SK-N-SH (cell line): ENCODE measurements around the gene NGLY1. TPM values are rescaled to one million over a fixed set of nuclear protein-coding genes. Genes with fewer than 3 reads are reported as not detected.

ENCODE experiments used
- CTCF ChIA-PET: fragments of 300-600, 350-600 bp; formaldehyde crosslinking; extraction: SDS; loops from one replicate; lab custom pipeline; 2021; lab: Yijun Ruan, JAX
- POLR2A ChIA-PET: fragments of 350-600 bp; sonication (Branson Sonifier 250); formaldehyde crosslinking; extraction: SDS; loops from one replicate; lab custom pipeline; 2020; ENCODE audit warnings: antibody characterized with exemption, inconsistent platforms; lab: Yijun Ruan, JAX
- DNase-seq: peaks from one replicate; pipeline ENCODE4 v3.0.0; 2012
- H2AFZ ChIP-seq: fragments of 200-600 bp; sonication (generic); 2 replicates; pipeline ENCODE4 v1.8.1; 2016; ENCODE audit warnings: antibody characterized with exemption, mild to moderate bottlenecking, low read depth
- H3F3A ChIP-seq: fragments of 200-600 bp; sonication (generic); replicated peaks from 2 replicates; pipeline ENCODE3; 2016; ENCODE audit warnings: antibody characterized with exemption, mild to moderate bottlenecking; ENCODE audit not compliant: insufficient read depth
- H3K27ac ChIP-seq, 2 experiments: fragments of 200-500 bp in 1 of 2; fragments of 200-600 bp in 1 of 2; sonication (Bioruptor generic) in 1 of 2; sonication (generic), shearing (Covaris generic) in 1 of 2; 2 replicates each; pipeline versions ENCODE4 v1.5.1 to v1.6.1; 2014 to 2016; ENCODE audit warnings: low read depth in 2 of 2, inconsistent platforms in 1 of 2, low read length in 1 of 2, mild to moderate bottlenecking in 1 of 2, mixed read lengths in 1 of 2
- H3K27me3 ChIP-seq: fragments of 200-600 bp; sonication (generic), shearing (Covaris generic); 2 replicates; pipeline ENCODE4 v1.6.1; 2016; ENCODE audit warnings: mixed run types; ENCODE audit not compliant: insufficient read depth
- H3K36me3 ChIP-seq, 2 experiments: fragments of 200-500 bp in 1 of 2; fragments of 200-600 bp in 1 of 2; sonication (Bioruptor generic) in 1 of 2; sonication (generic) in 1 of 2; replicated peaks in 1 of 2; 2 replicates each; pipeline versions ENCODE3 to v1.5.1; 2014 to 2016; ENCODE audit warnings: low read length in 1 of 2, mild to moderate bottlenecking in 1 of 2; ENCODE audit not compliant: insufficient read depth in 2 of 2, control insufficient read depth in 1 of 2
- H3K4me1 ChIP-seq, 2 experiments: fragments of 200-500 bp in 1 of 2; fragments of 200-600 bp in 1 of 2; sonication (Bioruptor generic) in 1 of 2; sonication (generic), shearing (Covaris generic) in 1 of 2; 2 replicates each; pipeline versions ENCODE4 v1.5.1 to v1.6.1; 2014 to 2016; ENCODE audit warnings: low read depth in 1 of 2, low read length in 1 of 2, mixed run types in 1 of 2; ENCODE audit not compliant: insufficient read depth in 2 of 2, control insufficient read depth in 1 of 2
- H3K4me2 ChIP-seq: fragments of 200-600 bp; sonication (generic), shearing (Covaris generic); 2 replicates; pipeline ENCODE4 v1.6.1; 2017; ENCODE audit warnings: mixed run types
- H3K4me3 ChIP-seq, 2 experiments: fragments of 200-500 bp in 1 of 2; fragments of 200-600 bp in 1 of 2; sonication (Bioruptor generic) in 1 of 2; sonication (generic), shearing (Covaris generic) in 1 of 2; 2 replicates each; pipeline versions ENCODE4 v1.5.1 to v1.8.1; 2014 to 2016; ENCODE audit warnings: low read depth in 2 of 2, inconsistent platforms in 1 of 2, low read length in 1 of 2, mild to moderate bottlenecking in 1 of 2, mixed read lengths in 1 of 2, moderate library complexity in 1 of 2
- H3K79me2 ChIP-seq: fragments of 200-600 bp; sonication (generic); 2 replicates; pipeline ENCODE4 v1.8.1; 2017; ENCODE audit warnings: mild to moderate bottlenecking; ENCODE audit not compliant: insufficient read depth
- H3K9ac ChIP-seq: fragments of 200-600 bp; sonication (generic); 2 replicates; pipeline ENCODE4 v1.6.1; 2017; ENCODE audit warnings: mixed run types
- H3K9me2 ChIP-seq: fragments of 200-600 bp; sonication (generic); 2 replicates; pipeline ENCODE4 v1.6.1; 2017; ENCODE audit warnings: mixed run types
- H3K9me3 ChIP-seq: fragments of 200-600 bp; sonication (generic); 2 replicates; pipeline ENCODE4 v1.6.1; 2017; ENCODE audit warnings: mixed run types, mild to moderate bottlenecking, moderate library complexity
- H4K20me1 ChIP-seq: fragments of 200-600 bp; sonication (generic); 2 replicates; pipeline ENCODE4 v1.6.1; 2017; ENCODE audit warnings: mild to moderate bottlenecking, mixed run types; ENCODE audit not compliant: insufficient read depth
- CHD2 ChIP-seq: fragments of 150-350 bp; IDR thresholded peaks from 2 replicates; pipeline ENCODE4 v1.6.1; 2018; ENCODE audit warnings: low read length; ENCODE audit not compliant: partially characterized antibody
- EZH2phosphoT487 ChIP-seq: fragments of 200-600 bp; sonication (generic); IDR thresholded peaks from 2 replicates; pipeline ENCODE4 v1.6.1; 2017; ENCODE audit warnings: low read depth, mixed run types, mild to moderate bottlenecking, antibody characterized with exemption, moderate library complexity, borderline replicate concordance
- FOXJ3 ChIP-seq: sonication (generic); formaldehyde crosslinking; IDR thresholded peaks from 2 replicates; pipeline ENCODE4 v1.5.1; 2020; ENCODE audit warnings: mild to moderate bottlenecking, missing genetic modification reagents
- GABPA ChIP-seq: IDR thresholded peaks from 2 replicates; pipeline ENCODE4 v1.4.0; 2012; ENCODE audit warnings: low read depth, mild to moderate bottlenecking
- JUND ChIP-seq: IDR thresholded peaks from 2 replicates; pipeline ENCODE4 v1.4.0; 2012
- MEF2A ChIP-seq: IDR thresholded peaks from 2 replicates; pipeline ENCODE4 v1.4.0; 2012; ENCODE audit warnings: low read depth, borderline replicate concordance
- MXI1 ChIP-seq: IDR thresholded peaks from 2 replicates; pipeline ENCODE4 v1.6.1; 2012; ENCODE audit warnings: mild to moderate bottlenecking, low read depth, low read length, improper control_type of control experiment
- NFIC ChIP-seq: IDR thresholded peaks from 2 replicates; pipeline ENCODE4 v1.4.0; 2012; ENCODE audit warnings: borderline replicate concordance
- NRF1 ChIP-seq: IDR thresholded peaks from 2 replicates; pipeline ENCODE4 v1.6.1; 2012; ENCODE audit warnings: low read depth, mild to moderate bottlenecking, low read length
- POLR2AphosphoS5 ChIP-seq: IDR thresholded peaks from 2 replicates; pipeline ENCODE4 v1.6.1; 2012; ENCODE audit warnings: low read depth, low read length
- RAD21 ChIP-seq: IDR thresholded peaks from 2 replicates; pipeline ENCODE4 v1.6.1; 2012; ENCODE audit warnings: mild to moderate bottlenecking, low read length
- RCOR1 ChIP-seq: fragments of 150-350 bp; IDR thresholded peaks from 2 replicates; pipeline ENCODE4 v1.6.1; 2017; ENCODE audit warnings: antibody characterized with exemption, low read length
- RFX5 ChIP-seq: IDR thresholded peaks from 2 replicates; pipeline ENCODE4 v1.6.1; 2012; ENCODE audit warnings: mild to moderate bottlenecking, improper control_type of control experiment, low read length
- TAF1 ChIP-seq: IDR thresholded peaks from 2 replicates; pipeline ENCODE4 v1.6.1; 2012; ENCODE audit warnings: low read depth, mild to moderate bottlenecking, low read length, moderate library complexity, borderline replicate concordance
- USF2 ChIP-seq: fragments of 150-350 bp; IDR thresholded peaks from 2 replicates; pipeline ENCODE4 v1.6.1; 2017; ENCODE audit warnings: antibody characterized with exemption, low read length, low read depth, borderline replicate concordance
- YY1 ChIP-seq: IDR thresholded peaks from 2 replicates; pipeline ENCODE4 v1.4.0; 2012; ENCODE audit warnings: low read depth, mild to moderate bottlenecking
- ZBTB33 ChIP-seq: IDR thresholded peaks from 2 replicates; pipeline ENCODE4 v1.4.0; 2012; ENCODE audit warnings: low read depth, borderline replicate concordance
- WGBS: methylation state at CpG from one replicate; pipeline ENCODE4 v1.1.6; 2017; ENCODE audit warnings: low lambda C conversion rate; 5-methylcytosine and 5-hydroxymethylcytosine counted together
- polyA plus RNA-seq, 3 experiments: library from polyadenylated mRNA; depleted of rRNA; stranded (reverse); fragments of >200 nt; gene quantifications; 2 replicates each; pipeline ENCODE4 v1.2.3, GENCODE V29; 2012

Gene NGLY1
- polyA plus RNA-seq, 1 of the 3 experiments (the other 2 are of a cell fraction): 6.0 TPM

- TF ChIP-seq USF2 (no peak), MEF2A (no peak), NFIC (no peak), GABPA (no peak), MXI1 (no peak), YY1 (no peak), NRF1 (no peak), JUND (no peak), EZH2phosphoT487 (no peak)
These were observed 2.0 kb downstream of the NGLY1 start (continued) for GRCh38 chr3:25781145-25781757.

- POLR2A ChIA-PET: no interaction called here
- no peaks in the 10 kb centered on the region for H3K9me3 ChIP-seq
- H3K4me3 ChIP-seq: no peak overlapping the region
- peaks cover 8 to 13% of the 10 kb centered on the region in 2 experiments; a peak in 3 of 4 replicates for H3K4me1 ChIP-seq
- H3K4me2 ChIP-seq: no peak overlapping the region; the same call in 1 of the 2 replicates
- DNase-seq: no peak
- H3K9me2 ChIP-seq: no peaks in the 10 kb centered on the region
- no peak overlapping the region for H3K27ac ChIP-seq
- no peak overlapping the region for H2AFZ ChIP-seq
- CTCF ChIA-PET: interaction anchor here (0.6 to 1.2 kb wide), 2 partner anchors 22 to 28 kb away, joined by 3 read pairs; no protein-coding TSS in a partner anchor
- peaks cover 27 to 28% of the 10 kb centered on the region in 2 experiments for H3K36me3 ChIP-seq
- H3K79me2 ChIP-seq: peaks cover 44% of the 10 kb centered on the region
- no peak for TF ChIP-seq TAF1
- TF ChIP-seq RCOR1: no peak
- TF ChIP-seq GABPA: no peak
- TF ChIP-seq FOXJ3 (CRISPR knock-in tag): no peak
- no peak for TF ChIP-seq RFX5
- TF ChIP-seq ZBTB33: no peak
- no peak for TF ChIP-seq POLR2AphosphoS5
- TF ChIP-seq RAD21: no peak
- TF ChIP-seq CHD2: no peak
- H3F3A ChIP-seq: peaks cover 6% of the 10 kb centered on the region
- WGBS: 100% methylated on average over 6 of the region's 6 CpGs
- H4K20me1 ChIP-seq: no peaks in the 10 kb centered on the region
- H3K9ac ChIP-seq: no peak overlapping the region
- H3K27me3 ChIP-seq: no peaks in the 10 kb centered on the region
These were observed 2.6 kb downstream of the NGLY1 start for GRCh38 chr3:25780618-25781017.
